ENCODE data around the gene CHST7.
A peak's percentile ranks its signal among the peaks of the same experiment; 100 is the strongest.

The CHST7 gene

DNA sequence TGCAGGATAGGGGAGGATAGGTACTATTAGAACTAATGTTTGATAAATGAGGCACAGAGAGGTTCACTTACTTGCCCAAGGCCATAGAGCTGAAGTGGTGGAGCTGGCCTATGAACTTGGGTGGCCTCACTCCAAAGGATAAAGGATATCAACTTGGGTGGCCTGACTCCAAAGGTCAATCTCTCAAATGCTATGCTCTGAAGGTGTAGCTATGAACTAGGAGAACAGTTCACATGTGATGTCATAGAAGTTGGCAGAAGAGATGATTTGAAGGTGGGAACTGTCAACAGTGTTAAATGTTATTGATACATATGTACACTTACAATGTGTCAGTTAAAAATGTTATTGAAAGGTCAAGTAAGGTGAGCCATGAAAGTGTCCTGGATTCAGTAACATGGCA is 6.2 kb upstream of the CHST7 start:
- H3K4me3 ChIP-seq (ENCODE audit: low read depth, low read length): no peak overlapping the region
- TF ChIP-seq, protein P1, sequence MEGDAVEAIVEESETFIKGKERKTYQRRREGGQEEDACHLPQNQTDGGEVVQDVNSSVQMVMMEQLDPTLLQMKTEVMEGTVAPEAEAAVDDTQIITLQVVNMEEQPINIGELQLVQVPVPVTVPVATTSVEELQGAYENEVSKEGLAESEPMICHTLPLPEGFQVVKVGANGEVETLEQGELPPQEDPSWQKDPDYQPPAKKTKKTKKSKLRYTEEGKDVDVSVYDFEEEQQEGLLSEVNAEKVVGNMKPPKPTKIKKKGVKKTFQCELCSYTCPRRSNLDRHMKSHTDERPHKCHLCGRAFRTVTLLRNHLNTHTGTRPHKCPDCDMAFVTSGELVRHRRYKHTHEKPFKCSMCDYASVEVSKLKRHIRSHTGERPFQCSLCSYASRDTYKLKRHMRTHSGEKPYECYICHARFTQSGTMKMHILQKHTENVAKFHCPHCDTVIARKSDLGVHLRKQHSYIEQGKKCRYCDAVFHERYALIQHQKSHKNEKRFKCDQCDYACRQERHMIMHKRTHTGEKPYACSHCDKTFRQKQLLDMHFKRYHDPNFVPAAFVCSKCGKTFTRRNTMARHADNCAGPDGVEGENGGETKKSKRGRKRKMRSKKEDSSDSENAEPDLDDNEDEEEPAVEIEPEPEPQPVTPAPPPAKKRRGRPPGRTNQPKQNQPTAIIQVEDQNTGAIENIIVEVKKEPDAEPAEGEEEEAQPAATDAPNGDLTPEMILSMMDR (IDR thresholded peaks at IDR 0.05; ENCODE audit: low read depth, low read length): no peak

DNA sequence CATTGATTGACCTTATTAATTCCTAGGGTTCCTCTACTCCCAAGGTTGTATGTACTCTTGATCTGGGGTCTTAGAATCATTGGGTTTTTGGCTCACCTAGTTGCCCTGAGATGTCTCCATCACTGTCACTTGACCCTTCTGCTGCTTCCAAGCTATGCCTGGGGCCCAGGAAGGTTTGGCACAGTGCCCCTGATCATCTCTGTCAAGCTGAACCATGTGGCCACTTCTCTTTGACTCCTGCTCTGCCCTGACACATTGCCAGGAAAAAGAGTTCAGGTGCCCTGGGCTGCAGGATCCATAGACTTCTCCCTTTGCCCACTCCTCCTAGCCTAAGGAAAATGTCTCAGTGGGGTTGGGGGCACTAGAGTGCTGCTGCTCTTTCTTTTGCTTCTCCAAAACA is 3.9 kb upstream of the CHST7 start:
- no peak overlapping the region for H3K4me3 ChIP-seq (ENCODE audit: low read depth, low read length)
- TF ChIP-seq, protein P1 (IDR thresholded peaks at IDR 0.05; ENCODE audit: low read depth, low read length): no peak

DNA sequence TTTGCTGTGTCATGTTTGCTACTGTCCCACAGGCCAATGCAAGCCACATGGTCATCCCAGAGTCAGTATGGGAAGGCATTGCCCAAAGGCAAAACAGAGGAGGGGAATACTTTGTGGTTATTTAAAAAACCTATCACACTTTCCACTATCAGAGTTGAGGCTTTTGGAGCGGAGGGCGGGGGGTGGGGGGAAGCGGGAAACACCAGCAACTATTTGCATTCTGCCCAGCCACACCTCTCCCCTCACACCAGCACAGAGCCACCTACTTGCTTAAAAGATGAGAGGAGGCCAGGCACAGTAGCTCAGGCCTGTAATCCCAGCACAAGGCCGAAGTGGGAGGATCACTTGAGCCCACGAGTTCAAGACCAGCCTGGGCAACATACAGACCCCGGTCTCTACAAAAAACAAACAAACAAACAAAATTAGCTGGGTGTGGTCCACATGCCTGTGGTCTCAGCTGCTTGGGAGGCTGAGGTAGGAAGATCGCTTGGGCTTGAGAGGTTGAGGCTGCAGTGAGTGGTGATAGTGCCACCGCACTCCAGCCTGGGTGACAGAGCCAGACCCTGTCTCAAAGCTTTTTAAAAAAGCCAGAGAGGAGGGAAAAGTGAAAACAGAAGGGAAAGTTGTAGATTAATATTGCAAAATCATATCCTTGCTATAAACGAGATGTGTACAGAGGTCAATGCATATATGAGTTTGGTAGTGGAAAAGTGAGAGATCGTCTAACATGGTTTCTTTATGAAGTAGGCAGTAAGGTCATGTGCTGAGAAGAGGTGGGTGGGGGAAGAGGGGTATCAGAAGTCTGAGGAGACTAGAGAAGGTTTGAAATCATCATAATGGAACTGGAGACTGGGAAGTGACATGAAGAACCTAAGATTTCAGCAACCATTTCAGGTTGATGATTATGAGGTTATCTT is 1.9 kb upstream of the CHST7 start:
- no peak overlapping the region for H3K4me3 ChIP-seq (ENCODE audit: low read depth, low read length)
- TF ChIP-seq, protein P1 (IDR thresholded peaks at IDR 0.05; ENCODE audit: low read depth, low read length): no peak

DNA sequence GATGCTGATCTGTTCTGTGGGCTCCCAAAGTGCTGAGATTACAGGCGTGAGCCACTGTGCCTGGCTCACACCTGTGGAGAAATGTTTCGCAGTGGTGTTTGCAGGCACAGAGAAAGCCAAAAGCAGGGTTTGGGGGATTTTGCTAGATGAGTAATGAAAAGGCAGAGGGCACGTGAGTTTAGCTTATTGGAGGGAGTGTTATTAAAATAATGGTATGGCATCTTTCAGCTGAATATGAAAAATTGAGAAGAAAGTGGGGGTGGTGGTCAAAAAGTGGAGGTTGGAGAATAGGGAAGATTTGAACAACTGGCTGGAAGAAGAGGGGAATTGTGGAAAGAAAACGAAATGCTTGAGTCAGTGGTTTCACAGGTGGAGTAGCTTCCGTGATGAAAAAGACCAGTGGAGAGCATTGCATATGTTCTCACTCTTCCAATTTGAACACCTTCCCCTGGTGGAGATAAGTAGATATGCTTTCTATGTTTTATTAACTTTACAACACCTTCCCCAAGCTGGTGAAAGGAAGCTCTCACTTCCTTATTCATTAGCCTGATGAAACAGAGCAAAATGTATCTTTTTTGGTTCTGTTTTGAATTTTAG is 1.1 kb upstream of the CHST7 start:
- H3K4me3 ChIP-seq (ENCODE audit: low read depth, low read length): no peak overlapping the region
- TF ChIP-seq, protein P1 (IDR thresholded peaks at IDR 0.05; ENCODE audit: low read depth, low read length): no peak

DNA sequence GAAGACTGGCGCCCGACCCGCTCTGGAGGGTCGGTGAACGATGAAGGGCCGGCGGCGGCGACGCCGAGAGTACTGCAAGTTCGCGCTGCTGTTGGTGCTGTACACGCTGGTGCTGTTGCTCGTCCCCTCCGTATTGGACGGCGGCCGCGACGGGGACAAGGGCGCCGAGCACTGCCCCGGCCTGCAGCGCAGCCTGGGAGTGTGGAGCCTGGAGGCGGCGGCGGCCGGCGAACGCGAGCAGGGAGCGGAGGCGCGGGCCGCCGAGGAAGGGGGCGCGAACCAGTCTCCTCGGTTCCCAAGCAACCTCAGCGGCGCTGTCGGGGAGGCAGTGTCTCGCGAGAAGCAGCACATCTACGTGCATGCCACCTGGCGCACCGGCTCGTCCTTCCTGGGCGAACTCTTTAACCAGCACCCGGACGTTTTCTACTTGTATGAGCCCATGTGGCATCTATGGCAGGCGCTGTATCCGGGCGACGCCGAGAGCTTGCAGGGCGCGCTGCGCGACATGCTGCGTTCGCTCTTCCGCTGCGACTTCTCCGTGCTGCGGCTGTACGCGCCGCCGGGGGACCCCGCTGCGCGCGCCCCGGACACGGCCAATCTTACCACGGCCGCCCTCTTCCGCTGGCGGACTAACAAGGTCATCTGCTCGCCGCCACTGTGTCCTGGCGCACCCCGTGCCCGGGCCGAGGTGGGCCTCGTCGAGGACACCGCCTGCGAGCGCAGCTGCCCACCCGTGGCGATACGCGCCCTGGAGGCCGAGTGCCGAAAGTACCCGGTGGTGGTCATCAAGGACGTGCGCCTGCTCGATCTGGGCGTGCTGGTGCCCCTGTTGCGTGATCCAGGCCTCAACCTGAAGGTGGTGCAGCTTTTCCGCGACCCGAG is 568 bp downstream of the CHST7 start:
- H3K4me3 ChIP-seq (ENCODE audit: low read depth, low read length): peak overlapping the region; percentile 61
- TF ChIP-seq, protein P1 (IDR thresholded peaks at IDR 0.05; ENCODE audit: low read depth, low read length): no peak

DNA sequence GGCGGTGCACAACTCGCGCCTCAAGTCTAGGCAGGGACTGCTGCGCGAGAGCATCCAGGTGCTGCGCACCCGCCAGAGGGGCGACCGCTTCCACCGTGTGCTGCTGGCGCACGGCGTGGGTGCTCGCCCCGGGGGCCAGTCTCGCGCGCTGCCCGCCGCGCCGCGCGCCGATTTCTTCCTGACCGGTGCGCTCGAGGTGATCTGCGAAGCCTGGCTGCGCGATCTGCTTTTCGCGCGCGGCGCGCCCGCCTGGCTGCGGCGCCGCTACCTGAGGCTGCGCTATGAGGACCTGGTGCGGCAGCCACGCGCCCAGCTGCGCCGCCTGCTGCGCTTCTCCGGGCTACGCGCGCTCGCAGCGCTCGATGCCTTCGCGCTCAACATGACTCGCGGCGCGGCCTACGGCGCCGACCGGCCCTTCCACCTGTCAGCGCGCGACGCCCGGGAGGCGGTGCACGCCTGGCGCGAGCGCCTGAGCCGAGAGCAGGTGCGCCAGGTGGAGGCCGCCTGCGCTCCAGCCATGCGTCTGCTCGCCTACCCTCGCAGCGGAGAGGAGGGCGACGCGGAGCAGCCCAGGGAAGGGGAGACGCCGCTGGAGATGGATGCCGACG is 1.3 kb downstream of the CHST7 start:
- H3K4me3 ChIP-seq (ENCODE audit: low read depth, low read length): peak overlapping the region; percentile 61
- TF ChIP-seq, protein P1 (IDR thresholded peaks at IDR 0.05; ENCODE audit: low read depth, low read length): no peak

All from WI38 (cell line).